Endodermal cell (in vitro differentiated cells): ENCODE measurements around the gene KATNAL1. TPM values are rescaled to one million over a fixed set of nuclear protein-coding genes. Genes with fewer than 3 reads are reported as not detected.

ENCODE experiments used
- DNase-seq: peaks from one replicate; pipeline ENCODE4 v3.0.0-alpha.2; 2017
- H3K27ac ChIP-seq: 2 replicates; pipeline ENCODE4 v1.5.1; 2013; ENCODE audit warnings: mild to moderate bottlenecking, low read depth, low read length, moderate library complexity
- H3K27me3 ChIP-seq: 2 replicates; pipeline ENCODE4 v1.6.1; 2013; ENCODE audit warnings: mild to moderate bottlenecking, low read length, moderate library complexity; ENCODE audit not compliant: insufficient read depth, control insufficient read depth, poor library complexity, severe bottlenecking
- H3K36me3 ChIP-seq: 2 replicates; pipeline ENCODE4 v1.7.0; 2013; ENCODE audit warnings: mild to moderate bottlenecking, low read length, moderate library complexity; ENCODE audit not compliant: control insufficient read depth, insufficient read depth
- H3K4me1 ChIP-seq: one replicate; pipeline ENCODE4 v1.7.0; 2013; ENCODE audit warnings: low read length; ENCODE audit not compliant: control insufficient read depth, insufficient read depth
- H3K4me3 ChIP-seq: 2 replicates; pipeline ENCODE4 v1.5.1; 2013; ENCODE audit warnings: mild to moderate bottlenecking, low read length, moderate library complexity
- H3K9ac ChIP-seq: 2 replicates; pipeline ENCODE4 v1.6.1; 2013; ENCODE audit warnings: mild to moderate bottlenecking, low read length, moderate library complexity; ENCODE audit not compliant: poor library complexity, severe bottlenecking; ENCODE audit errors: extremely low read depth
- H3K9me3 ChIP-seq: 2 replicates; pipeline ENCODE4 v1.6.1; 2013; ENCODE audit warnings: mild to moderate bottlenecking, low read length, moderate library complexity; ENCODE audit not compliant: control insufficient read depth
- H3K27ac Mint-ChIP-seq: 2 replicates; pipeline ENCODE4 v1.8.0; 2020; ENCODE audit warnings: mixed read lengths
- H3K27me3 Mint-ChIP-seq: 2 replicates; pipeline ENCODE4 v1.8.0; 2021; ENCODE audit warnings: mild to moderate bottlenecking, mixed read lengths; ENCODE audit not compliant: insufficient read depth
- H3K36me3 Mint-ChIP-seq: 2 replicates; pipeline ENCODE4 v1.8.0; 2020; ENCODE audit warnings: low read depth, mixed read lengths
- H3K4me1 Mint-ChIP-seq: 2 replicates; pipeline ENCODE4 v1.8.0; 2020; ENCODE audit warnings: mixed read lengths
- H3K4me3 Mint-ChIP-seq: 2 replicates; pipeline ENCODE4 v1.8.0; 2020; ENCODE audit warnings: mild to moderate bottlenecking, moderate library complexity, mixed read lengths
- H3K9me3 Mint-ChIP-seq: 2 replicates; pipeline ENCODE4 v1.8.0; 2020; ENCODE audit warnings: mild to moderate bottlenecking, mixed read lengths
- WGBS, 2 experiments: methylation state at CpG; one replicate each; pipeline versions ENCODE4 v1.1.5 to v1.1.7; 2013; ENCODE audit warnings: missing lambda C conversion rate in 2 of 2, mixed read lengths in 1 of 2; ENCODE audit not compliant: insufficient coverage in 1 of 2, insufficient read length in 1 of 2; 5-methylcytosine and 5-hydroxymethylcytosine counted together
- total RNA-seq, 2 donors: library from RNA; stranded (reverse); fragmentation: NEBNext Ultra II Directional in 1 of 2; extraction: Animal tissue kit (Norgen Biotek cat#: 25700) in 1 of 2; gene quantifications; 2 replicates in 1 of 2; 3 replicates in 1 of 2; pipeline ENCODE4 v1.2.1, GENCODE V29; 2021
- TF ChIP-seq, protein P1 (sequence below): fragments of 200-600 bp; sonication (generic); conservative IDR thresholded peaks from 2 replicates; pipeline ENCODE4 v1.5.0; 2021; ENCODE audit warnings: antibody characterized with exemption, mild to moderate bottlenecking

Gene KATNAL1
- total RNA-seq, 2 donors from 2014 or later = 20.3 to 32.2 TPM

- TF ChIP-seq, protein P1, sequence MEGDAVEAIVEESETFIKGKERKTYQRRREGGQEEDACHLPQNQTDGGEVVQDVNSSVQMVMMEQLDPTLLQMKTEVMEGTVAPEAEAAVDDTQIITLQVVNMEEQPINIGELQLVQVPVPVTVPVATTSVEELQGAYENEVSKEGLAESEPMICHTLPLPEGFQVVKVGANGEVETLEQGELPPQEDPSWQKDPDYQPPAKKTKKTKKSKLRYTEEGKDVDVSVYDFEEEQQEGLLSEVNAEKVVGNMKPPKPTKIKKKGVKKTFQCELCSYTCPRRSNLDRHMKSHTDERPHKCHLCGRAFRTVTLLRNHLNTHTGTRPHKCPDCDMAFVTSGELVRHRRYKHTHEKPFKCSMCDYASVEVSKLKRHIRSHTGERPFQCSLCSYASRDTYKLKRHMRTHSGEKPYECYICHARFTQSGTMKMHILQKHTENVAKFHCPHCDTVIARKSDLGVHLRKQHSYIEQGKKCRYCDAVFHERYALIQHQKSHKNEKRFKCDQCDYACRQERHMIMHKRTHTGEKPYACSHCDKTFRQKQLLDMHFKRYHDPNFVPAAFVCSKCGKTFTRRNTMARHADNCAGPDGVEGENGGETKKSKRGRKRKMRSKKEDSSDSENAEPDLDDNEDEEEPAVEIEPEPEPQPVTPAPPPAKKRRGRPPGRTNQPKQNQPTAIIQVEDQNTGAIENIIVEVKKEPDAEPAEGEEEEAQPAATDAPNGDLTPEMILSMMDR = no peak
- H3K27me3 Mint-ChIP-seq = no peaks in the 10 kb centered on the region
Observed at GRCh38 chr13:30156270-30156669, 151.1 kb downstream of the KATNAL1 start.

DNA sequence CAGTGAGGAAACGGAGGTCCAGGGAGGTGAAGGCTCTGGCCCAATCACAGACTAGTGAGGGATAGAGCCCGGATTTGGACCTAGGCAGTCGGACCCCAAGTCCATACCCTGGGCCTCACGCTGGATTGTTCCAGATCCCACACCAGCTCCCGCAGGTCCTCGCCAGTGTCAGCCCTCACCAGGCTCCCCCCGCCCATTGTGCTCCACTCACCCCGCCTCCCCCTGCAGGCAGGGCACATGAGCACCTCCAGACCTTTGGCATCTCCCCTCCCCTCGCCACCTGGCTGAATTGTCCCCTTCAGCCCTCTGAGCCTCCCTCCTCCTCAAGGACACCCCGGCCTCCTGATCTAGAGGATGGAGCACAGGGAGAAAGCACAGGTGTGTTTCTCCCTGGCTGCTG, 152.4 kb downstream of the KATNAL1 start:
- H3K4me1 Mint-ChIP-seq = peaks cover 11% of the 10 kb centered on the region
- no peak overlapping the region for H3K27ac Mint-ChIP-seq
- no peaks in the 10 kb centered on the region for H3K4me1 ChIP-seq
- no peaks in the 10 kb centered on the region for H3K27me3 ChIP-seq
- H3K9ac ChIP-seq = no peak overlapping the region
- H3K9me3 ChIP-seq = no peaks in the 10 kb centered on the region
- no peak overlapping the region for H3K27ac ChIP-seq
- H3K4me3 ChIP-seq = no peak overlapping the region
- no peak overlapping the region for H3K4me3 Mint-ChIP-seq
- no peak for DNase-seq
- no peaks in the 10 kb centered on the region for H3K36me3 Mint-ChIP-seq
- WGBS, 2 experiments = 94 to 95% methylated on average over 6 to 10 of the region's 10 CpGs
- no peaks in the 10 kb centered on the region for H3K27me3 Mint-ChIP-seq
- peaks cover 2% of the 10 kb centered on the region for H3K9me3 Mint-ChIP-seq
- TF ChIP-seq, protein P1 = no peak
- no peaks in the 10 kb centered on the region for H3K36me3 ChIP-seq

More at GRCh38 chr13:30156270-30156669, 151.1 kb downstream of the KATNAL1 start:
- H3K27me3 ChIP-seq = no peaks in the 10 kb centered on the region
- H3K4me1 ChIP-seq = no peaks in the 10 kb centered on the region
- no peaks in the 10 kb centered on the region for H3K9me3 ChIP-seq
- H3K9ac ChIP-seq = no peak overlapping the region
- Mint-ChIP-seq H3K36me3 (no peaks in the 10 kb centered on the region), H3K4me1 (peaks cover 11% of the 10 kb centered on the region), H3K4me3 (no peak overlapping the region), H3K27ac (no peak overlapping the region), H3K9me3 (peaks cover 2% of the 10 kb centered on the region)
- no peaks in the 10 kb centered on the region for H3K36me3 ChIP-seq
- no peak overlapping the region for H3K27ac ChIP-seq
- no peak for DNase-seq
- WGBS, 2 experiments = 94 to 95% methylated on average over 3 to 6 of the region's 6 CpGs
- H3K4me3 ChIP-seq = no peak overlapping the region

- Histone ChIP-seq H3K9ac (no peak overlapping the region), H3K27me3 (no peaks in the 10 kb centered on the region), H3K4me1 (no peaks in the 10 kb centered on the region), H3K4me3 (no peak overlapping the region), H3K9me3 (no peaks in the 10 kb centered on the region), H3K27ac (no peak overlapping the region), H3K36me3 (no peaks in the 10 kb centered on the region)
- TF ChIP-seq, protein P1 = no peak
- peaks cover 2% of the 10 kb centered on the region for H3K9me3 Mint-ChIP-seq
- peaks cover 11% of the 10 kb centered on the region for H3K4me1 Mint-ChIP-seq
- no peak overlapping the region for H3K4me3 Mint-ChIP-seq
- DNase-seq = no peak
- WGBS, 2 experiments = 83 to 95% methylated on average over 9 to 20 of the region's 20 CpGs
- no peaks in the 10 kb centered on the region for H3K36me3 Mint-ChIP-seq
- no peaks in the 10 kb centered on the region for H3K27me3 Mint-ChIP-seq
- H3K27ac Mint-ChIP-seq = no peak overlapping the region
Observed at GRCh38 chr13:30154531-30154930, 152.8 kb downstream of the KATNAL1 start.
